AG09309 (cell line): ENCODE results near the gene MRFAP1L1.

ENCODE experiments used
- DNase-seq: peaks from one replicate; pipeline ENCODE4 v3.0.0-alpha.2; 2010; ENCODE audit warnings: low read depth
- H3K4me3 ChIP-seq: 2 replicates; pipeline ENCODE4 v1.5.1; 2011; ENCODE audit warnings: mild to moderate bottlenecking, low read depth, low read length, moderate library complexity; ENCODE audit not compliant: control insufficient read depth
- CTCF ChIP-seq: IDR thresholded peaks from 2 replicates; pipeline ENCODE4 v1.5.1; 2011; ENCODE audit warnings: mild to moderate bottlenecking, low read depth, low read length, inconsistent platforms; ENCODE audit not compliant: insufficient read depth, control insufficient read depth; ENCODE audit errors: missing control alignments

The MRFAP1L1 gene

GRCh38 chr4:6689506-6689960 lies 20.1 kb downstream of the MRFAP1L1 start:
- no peak for TF ChIP-seq CTCF
- DNase-seq, result no peak
- no peak overlapping the region for H3K4me3 ChIP-seq

- no peak overlapping the region for H3K4me3 ChIP-seq
- DNase-seq, result peak; percentile 78
- TF ChIP-seq CTCF, result peak; percentile 31
Observed at GRCh38 chr4:6688879-6689505, 20.7 kb downstream of the MRFAP1L1 start.

- DNase-seq, result no peak
- no peak overlapping the region for H3K4me3 ChIP-seq
- TF ChIP-seq CTCF, result no peak
Observed at GRCh38 chr4:6687947-6688878, 21.5 kb downstream of the MRFAP1L1 start.

GRCh38 chr4:6686104-6686787 lies 23.4 kb downstream of the MRFAP1L1 start:
- no peak for DNase-seq
- TF ChIP-seq CTCF, result no peak
- H3K4me3 ChIP-seq, result no peak overlapping the region

GRCh38 chr4:6684656-6685055 lies 25.0 kb downstream of the MRFAP1L1 start:
- no peak overlapping the region for H3K4me3 ChIP-seq
- no peak for DNase-seq
- no peak for TF ChIP-seq CTCF

GRCh38 chr4:6682862-6683590 lies 26.6 kb downstream of the MRFAP1L1 start:
- DNase-seq, result no peak
- TF ChIP-seq CTCF, result no peak
- H3K4me3 ChIP-seq, result no peak overlapping the region
